H9 (cell line): Measurements from ENCODE around the gene KAT8. TPM values are rescaled to one million over a fixed set of nuclear protein-coding genes. Genes with fewer than 3 reads are reported as not detected.

Experiments
- DNase-seq: peaks from one replicate; pipeline ENCODE4 v3.0.0-alpha.2; 2017
- H2AFZ ChIP-seq: one replicate; pipeline ENCODE4 v1.6.1; 2013; ENCODE audit warnings: mild to moderate bottlenecking, low read length, control low read depth, moderate library complexity
- H2AK5ac ChIP-seq: 2 replicates; pipeline ENCODE4 v1.6.1; 2013; ENCODE audit warnings: low read length, control low read depth, mixed read lengths; ENCODE audit not compliant: insufficient read length
- H2BK120ac ChIP-seq: one replicate; pipeline ENCODE4 v1.6.1; 2013; ENCODE audit warnings: low read depth, mild to moderate bottlenecking, low read length, control low read depth, inconsistent platforms; ENCODE audit not compliant: poor library complexity, severe bottlenecking
- H2BK12ac ChIP-seq: 2 replicates; pipeline ENCODE4 v1.6.1; 2013; ENCODE audit warnings: low read length, control low read depth, mixed read lengths, low read depth; ENCODE audit not compliant: insufficient read length
- H2BK15ac ChIP-seq: 2 replicates; pipeline ENCODE4 v1.6.1; 2013; ENCODE audit warnings: low read depth, low read length, control low read depth
- H2BK20ac ChIP-seq: one replicate; pipeline ENCODE4 v1.6.1; 2013; ENCODE audit warnings: low read depth, mild to moderate bottlenecking, low read length, control low read depth, inconsistent platforms; ENCODE audit not compliant: poor library complexity, severe bottlenecking
- H2BK5ac ChIP-seq: 2 replicates; pipeline ENCODE4 v1.6.1; 2013; ENCODE audit warnings: low read length, control low read depth, mixed read lengths; ENCODE audit not compliant: insufficient read length
- H3K14ac ChIP-seq: 2 replicates; pipeline ENCODE4 v1.6.1; 2013; ENCODE audit warnings: low read length, control low read depth; ENCODE audit not compliant: insufficient read depth
- H3K18ac ChIP-seq: 2 replicates; pipeline ENCODE4 v1.6.1; 2013; ENCODE audit warnings: low read depth, mild to moderate bottlenecking, mixed read lengths, low read length, control low read depth; ENCODE audit not compliant: insufficient read length
- H3K23ac ChIP-seq: 2 replicates; pipeline ENCODE4 v1.6.1; 2013; ENCODE audit warnings: low read length, control low read depth, mixed read lengths, low read depth; ENCODE audit not compliant: insufficient read length
- H3K23me2 ChIP-seq: 2 replicates; pipeline ENCODE4 v1.6.1; 2013; ENCODE audit warnings: low read depth, mild to moderate bottlenecking, mixed read lengths, low read length, control low read depth; ENCODE audit not compliant: insufficient read length, poor library complexity, severe bottlenecking
- H3K27ac ChIP-seq: 2 replicates; pipeline ENCODE4 v1.5.1; 2013; ENCODE audit warnings: low read length, control low read depth, mixed read lengths, low read depth; ENCODE audit not compliant: insufficient read length
- H3K27me3 ChIP-seq: 2 replicates; pipeline ENCODE4 v1.6.1; 2013; ENCODE audit warnings: low read length, control low read depth, inconsistent platforms; ENCODE audit not compliant: insufficient read depth
- H3K4ac ChIP-seq: 2 replicates; pipeline ENCODE4 v1.6.1; 2013; ENCODE audit warnings: low read depth, mild to moderate bottlenecking, control low read depth, inconsistent platforms, low read length, moderate library complexity
- H3K4me1 ChIP-seq: 2 replicates; pipeline ENCODE4 v1.6.1; 2013; ENCODE audit warnings: low read length, control low read depth, inconsistent platforms; ENCODE audit not compliant: insufficient read depth
- H3K4me2 ChIP-seq: 2 replicates; pipeline ENCODE4 v1.6.1; 2013; ENCODE audit warnings: low read length, control low read depth, mixed read lengths; ENCODE audit not compliant: insufficient read length, insufficient read depth
- H3K56ac ChIP-seq: 2 replicates; pipeline ENCODE4 v1.6.1; 2013; ENCODE audit warnings: low read depth, mild to moderate bottlenecking, mixed read lengths, low read length, control low read depth; ENCODE audit not compliant: insufficient read length
- H3K79me1 ChIP-seq: 2 replicates; pipeline ENCODE4 v1.6.1; 2013; ENCODE audit warnings: low read depth, mild to moderate bottlenecking, moderate library complexity, low read length, control low read depth, inconsistent platforms; ENCODE audit not compliant: insufficient read depth, poor library complexity, severe bottlenecking
- H3K79me2 ChIP-seq: 2 replicates; pipeline ENCODE4 v1.6.1; 2013; ENCODE audit warnings: low read length, control low read depth, inconsistent platforms; ENCODE audit not compliant: insufficient read depth
- H3K9ac ChIP-seq: 2 replicates; pipeline ENCODE4 v1.6.1; 2013; ENCODE audit warnings: low read length, control low read depth, mixed read lengths; ENCODE audit not compliant: insufficient read length; ENCODE audit errors: extremely low read depth
- H3K9me3 ChIP-seq: one replicate; pipeline ENCODE4 v1.6.1; 2013; ENCODE audit warnings: low read depth, low read length, inconsistent platforms; ENCODE audit not compliant: control insufficient read depth
- H3T11ph ChIP-seq: one replicate; pipeline ENCODE4 v1.6.1; 2013; ENCODE audit warnings: mild to moderate bottlenecking, low read length, control low read depth, inconsistent platforms
- H4K20me1 ChIP-seq: one replicate; pipeline ENCODE4 v1.6.1; 2013; ENCODE audit not compliant: control insufficient read depth, insufficient read length, insufficient read depth
- H4K5ac ChIP-seq: 2 replicates; pipeline ENCODE4 v1.6.1; 2013; ENCODE audit warnings: low read depth, mild to moderate bottlenecking, mixed read lengths, low read length, control low read depth; ENCODE audit not compliant: insufficient read length
- H4K8ac ChIP-seq: replicated peaks from 2 replicates; pipeline ENCODE4 v1.6.1; 2013; ENCODE audit warnings: low read length, control low read depth, mixed read lengths, low read depth; ENCODE audit not compliant: insufficient read length
- H4K91ac ChIP-seq: 2 replicates; pipeline ENCODE4 v1.6.1; 2013; ENCODE audit warnings: low read depth, mild to moderate bottlenecking, moderate library complexity, mixed read lengths, low read length, control low read depth; ENCODE audit not compliant: insufficient read length
- H3K27ac Mint-ChIP-seq, 3 experiments: 2 replicates in 2 of 3; 3 replicates in 1 of 3; pipeline ENCODE4 v1.8.0; 2020 to 2021; ENCODE audit warnings: mixed read lengths in 3 of 3, mild to moderate bottlenecking in 1 of 3, moderate library complexity in 1 of 3
- H3K27me3 Mint-ChIP-seq: 2 replicates; pipeline ENCODE4 v1.8.0; 2021; ENCODE audit warnings: low read depth, mild to moderate bottlenecking, moderate library complexity, mixed read lengths
- H3K36me3 Mint-ChIP-seq, 3 experiments: 2 replicates in 2 of 3; 3 replicates in 1 of 3; pipeline ENCODE4 v1.8.0; 2020 to 2021; ENCODE audit warnings: low read depth in 3 of 3, mixed read lengths in 3 of 3; ENCODE audit not compliant: insufficient read depth in 1 of 3
- H3K4me1 Mint-ChIP-seq, 2 experiments: 2 replicates each; pipeline ENCODE4 v1.8.0; 2020; ENCODE audit warnings: mixed read lengths in 2 of 2
- H3K4me3 Mint-ChIP-seq, 2 experiments: 2 replicates in 1 of 2; 3 replicates in 1 of 2; pipeline ENCODE4 v1.8.0; 2020 to 2021; ENCODE audit warnings: mild to moderate bottlenecking in 2 of 2, mixed read lengths in 2 of 2, moderate library complexity in 1 of 2
- H3K9me3 Mint-ChIP-seq, 2 experiments: 2 replicates in 1 of 2; 3 replicates in 1 of 2; pipeline ENCODE4 v1.8.0; 2020; ENCODE audit warnings: mild to moderate bottlenecking in 2 of 2, mixed read lengths in 2 of 2, moderate library complexity in 1 of 2
- CTCF ChIP-seq: fragments of 200-600 bp; sonication (generic); conservative IDR thresholded peaks from 3 replicates; pipeline ENCODE4 v1.8.0; 2021; ENCODE audit warnings: antibody characterized with exemption, mild to moderate bottlenecking
- WGBS: extraction: QIAGEN DNeasy Blood & Tissue Kit; methylation state at CpG from one replicate; pipeline ENCODE4 v1.1.7; 2013; ENCODE audit warnings: missing lambda C conversion rate, low lambda C conversion rate, mixed read lengths; ENCODE audit not compliant: insufficient read length; ENCODE audit errors: extremely low coverage; 5-methylcytosine and 5-hydroxymethylcytosine counted together
- total RNA-seq: library from RNA; stranded (reverse); gene quantifications from 2 replicates; pipeline ENCODE4 v1.2.1, GENCODE V29; 2021

KAT8 gene
- total RNA-seq, 1 experiment from 2014 or later, result 52.1 TPM

- no peak for TF ChIP-seq CTCF
- Mint-ChIP-seq H3K27me3 (peaks cover 39% of the 10 kb centered on the region), H3K4me1 (peaks cover 15 to 38% of the 10 kb centered on the region in 2 experiments), H3K9me3 (no peaks in the 10 kb centered on the region; a peak in 1 of 5 replicates), H3K4me3 (peak overlapping the region; percentile 36 to 47; a peak in 4 of 5 replicates), H3K27ac (no peak overlapping the region), H3K36me3 (no peaks in the 10 kb centered on the region)
- Histone ChIP-seq H3K79me1 (no peaks in the 10 kb centered on the region), H3K27me3 (no peaks in the 10 kb centered on the region), H3K23ac (no peak overlapping the region), H3K79me2 (no peaks in the 10 kb centered on the region), H3K18ac (no peak overlapping the region), H3K4ac (no peak overlapping the region), H2BK5ac (no peak overlapping the region), H2BK12ac (no peak overlapping the region), H3K4me2 (peak overlapping the region; percentile 71), H4K91ac (no peak overlapping the region), H2AFZ (no peak overlapping the region), H4K5ac (no peak overlapping the region), H3K9me3 (no peaks in the 10 kb centered on the region), H4K20me1 (no peaks in the 10 kb centered on the region), H3K23me2 (peaks cover 7% of the 10 kb centered on the region), H3K9ac (no peak overlapping the region), H3K56ac (no peak overlapping the region), H3K27ac (no peak overlapping the region), H4K8ac (no peak overlapping the region), H2BK20ac (no peak overlapping the region), H2BK120ac (no peak overlapping the region), H3K4me1 (no peaks in the 10 kb centered on the region; the same call in 1 of the 2 replicates), H3T11ph (no peak overlapping the region), H3K14ac (no peak overlapping the region), H2BK15ac (no peak overlapping the region), H2AK5ac (no peak overlapping the region)
- no peak for DNase-seq
- no CpG with 5 or more reads among the region's 25 CpGs for WGBS
Observed at GRCh38 chr16:31148896-31149295, 31.4 kb downstream of the KAT8 start.
